B cell (primary cell): ENCODE measurements around the gene PLEKHM1. TPM values are rescaled to one million over a fixed set of nuclear protein-coding genes. Genes with fewer than 3 reads are reported as not detected.

Experiments used
- ATAC-seq: fragments of 200-7000 bp; cut with Tn5 transposase; one replicate; pipeline ENCODE4 v1.10.0; 2021; ENCODE audit warnings: low read depth, mild to moderate bottlenecking, moderate number of reproducible peaks, moderate library complexity
- CTCF ChIA-PET: fragments of 350-600 bp; sonication (Branson Sonifier 250); formaldehyde crosslinking; loops from one replicate; lab custom pipeline; 2021; ENCODE audit warnings: antibody characterized with exemption, inconsistent platforms; lab: Charles Lee
- POLR2A ChIA-PET: fragments of 350-600 bp; sonication (Branson Sonifier 250); formaldehyde crosslinking; loops from one replicate; lab custom pipeline; 2021; ENCODE audit warnings: antibody characterized with exemption; lab: Charles Lee
- DNase-seq: peaks from one replicate; pipeline ENCODE4 v3.0.0; 2013
- H2AFZ ChIP-seq: 2 replicates; pipeline ENCODE4 v1.6.1; 2012; ENCODE audit warnings: mild to moderate bottlenecking, low read depth, low read length; ENCODE audit not compliant: insufficient read depth, poor library complexity, severe bottlenecking
- H3K27ac ChIP-seq, 2 donors: 1 replicate in 1 of 2; 2 replicates in 1 of 2; pipeline ENCODE4 v1.5.1; 2012 to 2013; ENCODE audit warnings: low read length in 2 of 2, mild to moderate bottlenecking in 2 of 2, moderate library complexity in 1 of 2
- H3K27me3 ChIP-seq, 4 experiments: fragments of 200-600 bp in 1 of 4; sonication (generic) in 1 of 4; replicated peaks in 1 of 4; 1 replicate in 2 of 4; 2 replicates in 2 of 4; pipeline versions ENCODE4 v1.6.1 to v1.7.0; 2013 to 2016; ENCODE audit warnings: low read length in 3 of 4, mild to moderate bottlenecking in 2 of 4, mixed read lengths in 1 of 4, moderate library complexity in 1 of 4; ENCODE audit not compliant: insufficient read depth in 4 of 4, control insufficient read depth in 3 of 4; ENCODE audit errors: control extremely low read depth in 1 of 4
- H3K36me3 ChIP-seq, 2 experiments: replicated peaks in 1 of 2; 1 replicate in 1 of 2; 2 replicates in 1 of 2; pipeline versions ENCODE4 v1.6.1 to v1.7.1; 2013; ENCODE audit warnings: low read length in 1 of 2; ENCODE audit not compliant: insufficient read depth in 2 of 2, control insufficient read depth in 1 of 2; ENCODE audit errors: control extremely low read depth in 1 of 2, extremely low read depth in 1 of 2
- H3K4me1 ChIP-seq, 2 donors: fragments of 200-600 bp in 1 of 2; sonication (generic) in 1 of 2; 1 replicate in 1 of 2; 2 replicates in 1 of 2; pipeline versions ENCODE4 v1.5.1 to v1.6.1; 2013 to 2017; ENCODE audit warnings: low read length in 2 of 2; ENCODE audit not compliant: control insufficient read depth in 2 of 2, insufficient read depth in 2 of 2
- H3K4me2 ChIP-seq: replicated peaks from 2 replicates; pipeline ENCODE3; 2012; ENCODE audit warnings: mild to moderate bottlenecking, low read depth, low read length; ENCODE audit not compliant: poor library complexity, severe bottlenecking
- H3K4me3 ChIP-seq, 5 experiments: fragments of 200-600 bp in 1 of 5; sonication (generic) in 1 of 5; 1 replicate in 3 of 5; 2 replicates in 2 of 5; pipeline versions ENCODE4 v1.5.1 to v1.7.0; 2011 to 2016; ENCODE audit warnings: low read length in 4 of 5, mild to moderate bottlenecking in 4 of 5, low read depth in 2 of 5, control low read depth in 1 of 5, moderate library complexity in 1 of 5; ENCODE audit not compliant: insufficient read depth in 1 of 5; ENCODE audit errors: control extremely low read depth in 1 of 5, extremely low read depth in 1 of 5
- H3K79me2 ChIP-seq: fragments of 200-600 bp; sonication (generic); one replicate; pipeline ENCODE4 v1.6.0; 2016; ENCODE audit warnings: low read length; ENCODE audit not compliant: control insufficient read depth, insufficient read depth
- H3K9ac ChIP-seq: fragments of 200-600 bp; sonication (generic); 2 replicates; pipeline ENCODE4 v1.6.1; 2017; ENCODE audit warnings: mild to moderate bottlenecking, low read length, moderate library complexity
- H3K9me3 ChIP-seq, 3 donors: one replicate each; pipeline versions ENCODE4 v1.6.1 to v1.7.1; 2013; ENCODE audit warnings: low read length in 2 of 3; ENCODE audit not compliant: control insufficient read depth in 2 of 3, insufficient read depth in 1 of 3; ENCODE audit errors: control extremely low read depth in 1 of 3
- H4K20me1 ChIP-seq: 2 replicates; pipeline ENCODE4 v1.6.0; 2012; ENCODE audit warnings: mild to moderate bottlenecking, low read length; ENCODE audit not compliant: insufficient read depth, control insufficient read depth, poor library complexity, severe bottlenecking
- H3K27ac Mint-ChIP-seq: one replicate; pipeline ENCODE4 v1.8.0; 2021; ENCODE audit warnings: mixed read lengths
- H3K27me3 Mint-ChIP-seq: one replicate; pipeline ENCODE4 v1.8.0; 2021; ENCODE audit warnings: mixed read lengths
- H3K4me1 Mint-ChIP-seq: one replicate; pipeline ENCODE4 v1.8.0; 2021; ENCODE audit warnings: mixed read lengths
- H3K4me3 Mint-ChIP-seq: one replicate; pipeline ENCODE4 v1.8.0; 2021; ENCODE audit warnings: mixed read lengths
- H3K9me3 Mint-ChIP-seq: one replicate; pipeline ENCODE4 v1.8.0; 2022; ENCODE audit warnings: mixed read lengths; ENCODE audit not compliant: insufficient read depth
- CTCF ChIP-seq: fragments of 200-600 bp; IDR thresholded peaks from one replicate; pipeline ENCODE4 v1.8.0; 2022; ENCODE audit warnings: antibody characterized with exemption, mild to moderate bottlenecking
- EZH2 ChIP-seq: IDR thresholded peaks from 2 replicates; pipeline ENCODE4 v1.6.1; 2012; ENCODE audit warnings: borderline replicate concordance, low read depth, mild to moderate bottlenecking, moderate library complexity, low read length; ENCODE audit not compliant: insufficient read depth, poor library complexity, severe bottlenecking
- WGBS: methylation state at CpG from one replicate; pipeline ENCODE4 v1.1.5; 2013; ENCODE audit warnings: missing lambda C conversion rate; ENCODE audit not compliant: insufficient coverage; 5-methylcytosine and 5-hydroxymethylcytosine counted together
- intact Hi-C: fragments of 100-400 bp; cut with micrococcal nuclease; formaldehyde crosslinking; loops from one replicate; pipeline ENCODE4 v1.10.0; 2022
- polyA plus RNA-seq: library from polyadenylated mRNA; depleted of rRNA; stranded (reverse); fragments of >200 nt; gene quantifications from 2 replicates; pipeline ENCODE4 v1.2.3, GENCODE V29; 2012
- total RNA-seq, 2 donors: library from RNA; stranded (reverse); fragments of 120-200 nt in 1 of 2; gene quantifications; 1 replicate in 1 of 2; 2 replicates in 1 of 2; pipeline versions ENCODE4 v1.2.3 to v1.2.4, GENCODE V29; 2013 to 2022

Gene PLEKHM1
- total and polyA plus RNA-seq, 2 donors (not counting 1 experiment from before 2014, with no cell fraction given): 26.2 to 73.9 TPM

DNA sequence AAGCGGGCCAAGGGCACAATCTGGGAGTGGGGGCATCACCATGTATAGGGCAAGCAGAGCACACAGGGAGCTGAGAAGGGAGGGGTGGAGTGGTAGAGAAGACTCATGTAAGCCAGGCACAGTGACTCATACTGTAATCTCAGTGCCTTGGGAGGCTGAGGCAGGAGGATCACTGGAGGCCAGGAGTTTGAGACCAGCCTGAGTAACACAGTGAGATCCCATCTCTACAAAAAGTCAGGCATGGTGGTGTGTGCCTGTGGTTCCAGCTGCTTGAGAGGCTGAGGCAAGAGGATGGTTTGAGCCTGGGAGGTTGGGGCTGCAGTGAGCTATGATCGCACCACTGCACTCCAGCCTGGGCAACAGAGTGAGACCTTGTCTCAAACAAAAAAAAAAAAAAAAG is 98.6 kb downstream of the PLEKHM1 start:
- Histone ChIP-seq H3K9me3 (peaks cover 0 to 5% (median 0%) of the 10 kb centered on the region in 3 donors), H3K9ac (no peak overlapping the region), H4K20me1 (peaks cover 21% of the 10 kb centered on the region), H3K27ac (no peak overlapping the region), H3K4me1 (no peaks in the 10 kb centered on the region), H3K4me2 (no peak overlapping the region), H3K36me3 (peaks cover 0 to 31% of the 10 kb centered on the region in 2 experiments), H3K79me2 (no peaks in the 10 kb centered on the region), H3K4me3 (no peak overlapping the region), H2AFZ (no peak overlapping the region), H3K27me3 (peaks cover 0 to 12% (median 2%) of the 10 kb centered on the region in 4 experiments)
- H3K4me1 Mint-ChIP-seq: peaks cover 2% of the 10 kb centered on the region
- CTCF ChIA-PET: interaction anchor here (0.6 to 18.7 kb wide), 9 partner anchors 8 to 441 kb away, joined by 3 to 520 read pairs (median 4); no protein-coding TSS in a partner anchor
- intact Hi-C loops: no loop called here
- POLR2A ChIA-PET: interaction anchor here (0.7 to 1.6 kb wide), 2 partner anchors 114 to 144 kb away, joined by 3 to 4 read pairs; no protein-coding TSS in a partner anchor
- H3K27me3 Mint-ChIP-seq: peaks cover 16% of the 10 kb centered on the region
- no peak overlapping the region for H3K4me3 Mint-ChIP-seq
- no peak for TF ChIP-seq EZH2
- TF ChIP-seq CTCF: no peak
- H3K27ac Mint-ChIP-seq: no peak overlapping the region
- no peak for ATAC-seq
- H3K9me3 Mint-ChIP-seq: no peaks in the 10 kb centered on the region
- DNase-seq: no peak
- WGBS: 100% methylated on average over 1 of the region's 2 CpGs

GRCh38 chr17:45391291-45391690 is 99.2 kb downstream of the PLEKHM1 start:
- no peak overlapping the region for H3K4me3 Mint-ChIP-seq
- DNase-seq (no peak), ATAC-seq (no peak)
- intact Hi-C loops: no loop called here
- Histone ChIP-seq H3K79me2 (no peaks in the 10 kb centered on the region), H3K4me1 (no peaks in the 10 kb centered on the region), H3K36me3 (peaks cover 0 to 27% of the 10 kb centered on the region in 2 experiments), H3K9ac (no peak overlapping the region), H2AFZ (no peak overlapping the region), H3K4me2 (no peak overlapping the region), H3K9me3 (peaks cover 0 to 5% (median 0%) of the 10 kb centered on the region in 3 donors), H3K4me3 (no peak overlapping the region), H3K27me3 (peaks cover 0 to 12% (median 2%) of the 10 kb centered on the region in 4 experiments), H3K27ac (no peak overlapping the region), H4K20me1 (peaks cover 16% of the 10 kb centered on the region)
- ChIA-PET POLR2A (interaction anchor here (0.7 kb wide), 1 partner anchor 174 kb away, joined by 3 read pairs; no protein-coding TSS in a partner anchor), CTCF (interaction anchor here (0.6 to 18.7 kb wide), 9 partner anchors 8 to 1166 kb away, joined by 3 to 520 read pairs (median 4); no protein-coding TSS in a partner anchor)
- H3K27ac Mint-ChIP-seq: no peak overlapping the region
- peaks cover 2% of the 10 kb centered on the region for H3K4me1 Mint-ChIP-seq
- peaks cover 16% of the 10 kb centered on the region for H3K27me3 Mint-ChIP-seq
- H3K9me3 Mint-ChIP-seq: no peaks in the 10 kb centered on the region
- 15% methylated on average over 5 of the region's 5 CpGs for WGBS
- TF ChIP-seq EZH2: no peak
- no peak for TF ChIP-seq CTCF
